ENCODE measurements around the gene ACSL6. TPM values are rescaled to one million over a fixed set of nuclear protein-coding genes. Genes with fewer than 3 reads are reported as not detected.

The ACSL6 gene
- total RNA-seq, 1 experiment from 2014 or later, result 0.05 TPM

- DNase-seq (ENCODE audit: extremely low read depth, low read depth), result no peak
Measured at GRCh38 chr5:132049093-132049492, 37.6 kb upstream of the ACSL6 start.

DNA sequence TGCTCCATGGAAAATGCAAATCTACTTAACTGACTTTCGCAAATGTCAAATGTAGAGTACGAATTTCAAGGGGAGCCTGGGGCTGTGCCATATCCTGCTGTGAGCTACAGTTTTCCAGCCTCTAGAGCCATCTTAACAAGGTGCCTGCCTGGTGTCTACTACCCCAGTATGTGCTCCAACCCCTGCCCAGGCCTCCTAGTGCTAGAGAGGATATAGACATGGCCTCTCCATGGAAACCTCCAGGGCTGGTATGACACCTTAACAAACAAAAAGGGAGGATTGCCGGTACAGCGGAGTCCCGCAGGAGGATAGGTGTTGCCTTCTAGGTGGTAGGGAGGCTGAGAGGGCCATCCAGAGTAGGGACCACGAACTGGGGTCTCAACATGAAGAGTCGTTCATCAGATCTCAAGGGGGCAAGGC, 35.4 kb upstream of the ACSL6 start:
- no peak for DNase-seq (ENCODE audit: extremely low read depth, low read depth)

GRCh38 chr5:132044207-132044606, 32.7 kb upstream of the ACSL6 start:
- no peak for DNase-seq (ENCODE audit: extremely low read depth, low read depth)

GRCh38 chr5:132037353-132037752, 25.9 kb upstream of the ACSL6 start:
- no peak for DNase-seq (ENCODE audit: extremely low read depth, low read depth)

- DNase-seq (ENCODE audit: extremely low read depth, low read depth), result no peak
Measured at GRCh38 chr5:132033122-132033521, 21.7 kb upstream of the ACSL6 start.

DNA sequence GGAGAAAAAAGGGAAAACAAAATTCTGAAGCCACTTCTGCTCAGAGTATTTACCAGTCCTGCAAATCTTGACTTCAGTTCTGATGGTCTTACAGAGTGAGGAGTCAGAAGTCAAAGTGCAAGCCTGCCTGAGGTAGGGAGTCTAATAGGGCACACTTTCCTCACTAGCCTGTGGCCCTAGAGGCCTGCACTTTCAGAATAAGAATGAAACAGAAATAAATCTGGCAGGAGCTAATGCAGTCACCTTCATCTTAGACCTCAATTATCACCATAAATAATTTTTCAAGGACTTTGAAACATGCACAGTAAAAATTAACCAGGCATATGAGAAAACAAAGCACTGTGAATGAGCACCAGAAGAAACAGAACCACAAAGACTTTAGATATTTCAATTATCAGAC, 20.7 kb upstream of the ACSL6 start:
- DNase-seq (ENCODE audit: extremely low read depth, low read depth), result no peak

DNA sequence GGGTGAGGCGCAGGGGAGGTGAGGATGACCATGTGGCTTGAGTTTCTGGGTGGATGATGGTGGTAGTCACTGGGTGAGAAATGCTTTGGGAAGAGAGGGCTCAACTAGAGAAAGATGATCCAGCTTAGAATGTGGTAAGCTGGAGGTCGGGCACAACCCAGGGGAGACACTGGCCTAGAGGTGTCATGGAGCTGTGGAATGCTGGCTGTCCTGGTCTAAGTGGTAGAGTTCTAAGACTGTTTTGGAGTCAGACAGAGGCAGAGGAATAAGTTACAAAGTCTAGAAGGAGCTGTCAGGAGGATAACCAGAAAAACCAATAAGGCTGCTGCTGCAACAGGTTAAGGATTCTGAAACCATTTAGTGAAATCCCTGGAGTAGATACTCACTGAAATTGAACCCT, 19.2 kb upstream of the ACSL6 start:
- DNase-seq (ENCODE audit: extremely low read depth, low read depth), result no peak

DNA sequence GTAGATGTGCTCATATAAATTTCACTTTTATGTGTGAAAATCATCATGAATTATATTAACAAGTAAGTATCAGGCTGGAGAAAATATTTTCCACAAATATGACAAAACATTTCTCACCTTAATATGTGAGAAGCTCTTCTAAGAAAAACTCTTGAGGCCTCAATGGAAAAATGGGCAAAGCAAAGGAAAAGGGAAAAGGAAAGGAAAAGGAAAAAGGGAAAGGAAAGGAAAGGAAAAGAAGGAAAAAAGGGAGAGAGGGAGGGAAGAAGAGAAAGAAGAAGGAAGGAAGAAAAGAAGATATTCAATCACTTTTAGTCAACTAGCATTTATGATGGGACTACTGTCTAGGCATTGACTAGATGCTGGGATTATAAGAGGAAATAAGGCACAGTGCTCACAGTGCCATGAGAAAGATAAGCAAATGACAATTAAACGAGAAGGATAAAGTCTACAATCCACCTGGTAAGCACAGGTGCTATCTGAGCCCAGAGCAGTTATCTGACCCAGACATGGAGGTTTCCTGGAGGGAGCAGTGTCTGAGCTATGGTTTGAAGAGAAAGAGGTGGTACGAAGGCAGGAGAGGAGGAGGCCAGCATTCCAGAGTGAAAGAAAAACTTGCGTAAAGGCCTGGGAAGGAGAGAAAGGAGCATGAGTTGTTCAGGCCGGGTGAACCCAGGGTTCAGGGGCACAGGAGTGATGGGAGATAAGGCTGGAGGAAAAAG, 18.3 kb upstream of the ACSL6 start:
- DNase-seq (ENCODE audit: extremely low read depth, low read depth), result no peak

DNA sequence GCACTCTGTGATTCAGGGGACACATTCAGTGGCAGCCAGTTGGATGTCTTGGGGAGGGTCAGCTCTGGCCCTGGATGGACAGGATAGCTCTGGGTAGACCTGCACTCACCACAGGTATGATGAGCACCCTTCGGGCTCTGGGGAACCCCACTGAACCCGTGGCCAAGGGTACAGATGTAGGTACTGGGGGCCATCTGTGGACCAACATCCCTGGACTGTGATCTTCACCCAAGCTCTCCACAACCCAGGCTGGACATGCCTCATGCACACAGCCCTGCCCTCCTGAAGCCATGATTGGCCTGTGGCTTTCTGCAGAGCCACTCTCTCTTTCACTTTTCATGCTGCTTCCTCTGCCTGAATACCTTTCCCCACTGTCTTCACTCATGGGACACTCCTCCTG, 15.6 kb upstream of the ACSL6 start:
- no peak for DNase-seq (ENCODE audit: extremely low read depth, low read depth)

- DNase-seq (ENCODE audit: extremely low read depth, low read depth), result no peak
Measured at GRCh38 chr5:132026516-132027008, 15.1 kb upstream of the ACSL6 start.

DNA sequence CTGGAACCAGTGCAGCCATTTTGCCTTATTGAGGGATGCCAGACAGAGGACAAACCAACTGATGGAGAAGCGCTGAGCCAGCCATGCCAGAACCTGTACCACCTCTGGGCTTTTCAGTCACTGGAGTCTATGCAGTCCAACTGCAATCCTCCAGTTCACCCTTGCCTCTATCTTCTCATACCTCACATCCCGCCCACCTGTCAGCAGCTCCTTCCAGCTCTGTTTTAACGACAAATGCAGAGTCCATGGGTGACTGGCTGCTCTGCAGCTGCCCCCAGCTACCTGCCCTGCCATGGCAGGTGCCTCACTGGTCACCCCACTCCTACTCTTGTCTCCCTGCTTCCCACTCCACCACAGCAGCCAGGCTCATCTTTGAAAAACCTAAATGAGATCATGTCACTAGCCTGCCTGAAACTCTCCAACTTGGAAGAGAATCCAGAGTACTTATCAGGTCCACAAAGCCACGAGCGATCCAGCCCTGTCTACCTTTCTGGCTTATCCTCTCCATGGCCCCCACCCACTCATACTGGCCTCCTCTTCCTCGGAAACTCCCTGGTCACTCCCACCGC, 14.0 kb upstream of the ACSL6 start:
- DNase-seq (ENCODE audit: extremely low read depth, low read depth), result no peak

DNA sequence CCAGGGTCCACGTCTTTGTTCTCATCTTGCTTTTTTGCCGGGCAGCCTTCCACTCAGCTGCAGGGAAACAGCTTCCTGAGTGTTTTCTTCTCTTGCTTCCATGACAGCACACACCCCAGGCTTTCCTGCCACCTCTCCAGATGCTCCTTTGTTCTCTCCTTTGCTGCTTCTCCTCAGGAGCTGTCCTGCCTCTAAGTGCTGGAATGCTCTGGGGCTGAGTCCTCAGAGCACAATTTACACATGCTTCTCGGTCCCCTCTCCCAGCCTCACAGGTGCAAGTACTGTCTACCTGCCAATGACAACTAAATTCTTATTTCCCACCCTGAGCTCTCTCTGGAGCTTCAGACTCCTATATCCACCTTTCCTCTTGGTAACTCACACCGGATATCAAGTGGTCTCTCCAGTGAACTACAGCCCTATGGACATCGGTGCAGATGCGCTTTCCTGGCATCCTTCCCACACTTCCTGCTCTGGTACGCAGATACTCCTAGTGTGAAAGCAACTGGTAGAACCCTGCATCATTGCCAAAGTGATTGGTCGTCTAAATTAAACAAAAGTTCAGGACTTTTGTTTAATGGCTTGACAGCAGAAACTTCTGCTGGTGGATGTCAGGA, 13.4 kb upstream of the ACSL6 start:
- DNase-seq (ENCODE audit: extremely low read depth, low read depth), result no peak

DNA sequence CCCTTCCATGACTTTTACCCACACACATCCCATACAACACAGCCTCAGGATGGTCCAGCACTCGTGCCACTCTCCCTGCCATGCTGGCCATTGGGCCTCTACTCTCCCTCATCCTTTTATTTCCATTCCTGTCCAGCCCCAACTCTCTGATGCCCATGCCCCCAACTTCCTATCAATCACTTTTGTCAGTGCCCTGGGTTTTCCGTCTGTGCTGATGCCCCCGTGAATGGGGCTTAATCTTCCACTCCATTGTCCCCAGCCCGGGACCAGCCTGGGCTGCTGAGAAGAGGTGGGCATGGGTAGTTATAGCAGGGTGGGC, 12.6 kb upstream of the ACSL6 start:
- no peak for DNase-seq (ENCODE audit: extremely low read depth, low read depth)

DNA sequence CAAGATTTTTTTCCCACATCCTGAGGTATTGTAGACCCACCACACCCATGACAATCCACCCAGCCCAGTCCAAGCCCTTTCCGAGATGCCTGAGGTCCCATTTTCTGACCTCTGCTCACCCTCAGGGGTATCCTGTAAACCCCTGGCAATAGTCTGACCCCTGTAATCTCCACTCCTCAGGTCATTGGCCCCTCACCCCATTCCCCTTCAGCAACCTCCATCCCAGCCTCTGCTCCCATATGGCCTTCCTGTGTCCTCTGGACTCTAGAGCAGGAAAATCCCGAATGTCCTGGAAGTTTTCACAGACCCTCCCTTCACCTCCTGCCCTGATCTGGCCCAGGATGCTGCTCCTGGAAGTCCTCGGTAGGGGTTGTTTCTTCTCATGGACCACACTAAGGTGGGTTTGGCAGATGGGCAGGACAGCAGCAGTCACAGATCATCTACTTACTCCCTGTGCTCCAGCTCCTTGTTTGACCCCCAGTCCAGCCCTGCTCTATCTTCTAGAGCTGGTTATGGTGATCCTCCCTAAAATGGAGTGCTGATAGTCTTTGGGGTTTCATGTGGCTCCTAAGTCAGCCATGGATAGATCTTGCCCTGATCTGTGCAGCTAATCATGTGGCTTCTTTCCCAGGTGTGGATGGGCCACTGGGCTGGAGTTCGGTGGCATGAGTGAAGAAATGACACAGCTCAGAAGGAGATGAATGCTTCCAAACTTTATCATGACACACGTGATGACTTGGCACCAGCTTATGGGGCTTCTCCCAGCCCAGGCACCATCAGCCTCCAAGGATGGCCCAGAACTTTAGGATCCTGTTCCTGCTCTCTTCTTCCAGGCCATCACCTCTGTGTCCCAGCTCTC, 12.0 kb upstream of the ACSL6 start:
- DNase-seq (ENCODE audit: extremely low read depth, low read depth), result no peak

DNA sequence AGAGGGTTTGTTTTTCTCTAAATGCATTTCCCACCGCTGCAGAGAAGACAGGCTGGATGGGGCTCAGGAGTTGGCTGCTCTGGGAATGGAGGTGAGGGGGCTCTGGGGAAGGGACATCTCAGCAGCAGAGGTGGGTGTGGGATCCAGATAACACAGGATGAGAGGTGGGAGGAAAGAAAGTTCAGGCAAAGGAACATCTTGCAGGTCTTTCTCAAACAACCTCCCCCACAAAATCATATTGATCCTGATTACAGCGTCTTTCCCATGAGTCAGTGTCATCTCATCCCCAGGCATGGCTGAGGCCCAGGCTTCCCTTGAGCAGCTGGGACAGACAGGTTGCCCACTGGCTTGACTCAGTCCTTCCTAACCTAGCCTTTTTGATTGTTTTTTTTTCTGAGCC, 11.3 kb upstream of the ACSL6 start:
- DNase-seq (ENCODE audit: extremely low read depth, low read depth), result no peak

GRCh38 chr5:132021654-132022053, 10.2 kb upstream of the ACSL6 start:
- DNase-seq (ENCODE audit: extremely low read depth, low read depth), result no peak

DNA sequence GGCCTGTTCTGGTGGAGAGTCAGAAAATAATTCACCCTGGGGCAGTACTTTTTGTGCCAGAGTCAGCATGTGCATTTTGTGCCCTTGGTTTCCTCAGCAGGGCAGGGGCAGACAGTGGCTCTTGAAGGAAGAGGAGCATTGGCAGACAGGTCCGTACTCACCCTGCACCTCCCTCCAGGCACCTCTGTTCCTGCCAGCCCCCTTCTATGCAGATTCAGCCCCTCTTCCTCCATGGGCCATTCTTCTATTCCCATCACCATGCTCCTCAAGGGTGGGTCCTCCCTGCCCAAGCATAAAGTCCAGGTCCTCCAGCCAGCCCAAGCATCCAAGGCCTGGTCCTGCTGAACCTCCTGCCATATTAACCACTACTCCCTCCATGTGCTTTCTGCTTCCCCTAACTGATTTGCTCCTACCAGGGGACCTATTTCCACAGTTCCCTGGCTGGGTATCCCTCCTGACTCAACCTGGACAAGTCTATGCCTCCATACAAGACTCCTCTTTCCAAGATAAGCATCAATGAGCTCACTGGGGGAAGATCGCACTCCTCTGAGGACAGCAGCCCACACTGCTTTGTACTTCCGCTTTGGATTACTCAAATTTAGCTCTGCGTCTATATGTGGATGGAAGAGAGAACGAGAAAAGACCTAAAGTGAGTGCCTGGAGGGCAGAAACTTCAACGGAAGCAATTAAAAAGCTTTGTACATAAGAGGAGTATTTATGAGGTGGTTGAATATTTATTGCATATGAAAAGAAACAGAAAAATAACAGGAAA, 9.3 kb upstream of the ACSL6 start:
- no peak for DNase-seq (ENCODE audit: extremely low read depth, low read depth)

DNA sequence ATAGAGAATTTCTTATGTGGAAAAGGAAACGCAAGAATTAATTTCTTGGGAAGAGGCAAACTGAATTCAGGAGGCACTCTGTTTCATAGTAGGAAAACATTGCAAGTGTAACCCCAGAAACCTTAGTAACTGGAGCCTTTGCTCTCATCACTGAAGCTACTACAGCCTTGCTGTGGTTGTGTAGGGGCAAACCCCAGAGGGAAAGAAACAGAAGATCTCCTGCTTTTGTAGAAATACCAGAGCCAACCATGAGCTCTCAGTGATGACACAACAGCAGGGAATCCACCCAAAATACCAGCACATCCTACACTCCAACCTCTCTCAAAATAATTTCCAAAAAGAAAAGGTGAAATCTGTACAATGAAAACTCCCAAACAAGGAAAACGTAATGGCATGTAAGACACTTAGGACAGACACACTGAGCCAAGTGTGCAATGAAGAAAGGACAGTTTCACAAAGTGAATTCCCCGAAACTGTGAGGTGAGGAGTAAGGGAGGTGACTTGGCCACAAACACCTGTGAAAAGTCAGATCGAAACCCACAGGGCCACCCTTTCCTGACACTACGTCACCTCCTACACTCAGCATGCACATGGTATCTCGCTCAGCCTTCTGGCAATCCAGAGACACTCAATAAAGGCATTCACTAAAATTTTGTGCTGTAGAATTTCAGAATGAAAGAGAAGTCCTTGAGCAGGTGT, 8.5 kb upstream of the ACSL6 start:
- DNase-seq (ENCODE audit: extremely low read depth, low read depth), result no peak

- DNase-seq (ENCODE audit: extremely low read depth, low read depth), result no peak
Measured at GRCh38 chr5:132019337-132019736, 7.9 kb upstream of the ACSL6 start.
